HG03175 (cell line): ENCODE results near the gene BEAN1.

Experiments
- ATAC-seq: cut with Tn5 transposase; IDR thresholded peaks from one replicate; pipeline ENCODE4 v1.9.1; 2021; ENCODE audit warnings: mild to moderate bottlenecking, moderate library complexity; ENCODE audit not compliant: unreplicated experiment

The BEAN1 gene

DNA sequence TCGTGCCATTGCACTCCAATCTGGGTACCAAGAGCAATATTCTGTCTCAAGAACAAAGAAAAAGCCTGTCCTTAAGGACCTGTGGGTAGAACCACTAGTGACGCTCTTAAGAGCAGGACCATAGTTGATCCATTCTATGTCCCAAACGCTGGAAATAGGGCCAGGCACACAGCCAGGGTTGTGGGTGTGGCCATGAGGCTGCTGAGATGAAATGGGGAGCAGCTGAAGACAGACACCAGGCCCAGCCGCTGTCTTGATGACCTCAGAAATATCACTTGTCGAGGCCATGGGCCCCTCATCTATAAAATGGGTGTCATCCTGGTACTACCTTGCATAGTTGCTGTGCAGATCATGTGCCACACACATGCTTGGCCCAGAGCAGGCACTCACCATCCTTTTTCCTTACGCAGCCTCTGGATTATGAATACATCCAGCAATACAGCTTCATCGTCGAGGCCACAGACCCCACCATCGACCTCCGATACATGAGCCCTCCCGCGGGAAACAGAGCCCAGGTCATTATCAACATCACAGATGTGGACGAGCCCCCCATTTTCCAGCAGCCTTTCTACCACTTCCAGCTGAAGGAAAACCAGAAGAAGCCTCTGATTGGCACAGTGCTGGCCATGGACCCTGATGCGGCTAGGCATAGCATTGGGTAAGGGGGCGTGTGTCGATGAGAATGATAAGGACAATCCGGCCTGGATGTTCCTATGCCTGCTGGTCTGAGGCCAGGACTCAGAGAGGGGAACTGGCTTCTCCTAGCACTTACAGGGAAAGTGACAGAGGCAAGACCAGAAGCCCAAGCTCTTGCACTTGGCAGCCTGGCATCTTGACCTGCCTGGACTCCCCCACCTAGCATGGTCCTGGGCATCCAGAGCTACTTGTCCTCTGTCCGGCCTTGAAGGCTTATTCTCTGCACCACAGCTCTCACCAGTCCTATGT is 35.1 kb upstream of the BEAN1 start:
- ATAC-seq = no peak

DNA sequence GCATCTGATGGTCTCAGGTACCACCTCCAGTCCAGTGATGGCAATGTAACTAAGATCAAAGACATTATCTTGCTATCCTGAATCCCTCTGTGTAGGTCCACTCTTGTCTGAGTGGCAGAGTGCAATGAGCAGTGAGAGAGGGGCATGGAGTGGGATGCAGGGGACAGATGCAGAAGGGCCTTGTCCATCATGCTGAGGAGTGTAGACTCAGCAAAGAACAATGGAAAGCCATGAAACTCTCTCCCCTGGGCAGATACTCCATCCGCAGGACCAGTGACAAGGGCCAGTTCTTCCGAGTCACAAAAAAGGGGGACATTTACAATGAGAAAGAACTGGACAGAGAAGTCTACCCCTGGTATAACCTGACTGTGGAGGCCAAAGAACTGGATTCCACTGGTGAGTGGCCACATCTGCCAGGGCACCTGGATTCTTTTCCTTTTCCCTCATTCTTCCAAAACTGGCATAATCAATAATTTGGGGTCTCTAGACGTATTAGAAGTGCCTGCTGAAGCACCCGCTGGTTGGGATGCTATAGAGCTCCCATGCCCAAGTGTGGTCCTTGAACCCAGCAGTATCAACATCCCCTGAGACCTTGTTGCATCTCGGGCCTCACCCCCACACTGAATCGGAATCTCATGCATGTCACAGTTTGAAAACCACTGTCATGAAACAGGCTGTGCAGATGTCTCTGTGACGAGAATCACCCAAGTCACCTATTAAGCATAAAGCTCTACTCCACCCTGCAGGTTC is 31.1 kb upstream of the BEAN1 start:
- ATAC-seq = no peak

DNA sequence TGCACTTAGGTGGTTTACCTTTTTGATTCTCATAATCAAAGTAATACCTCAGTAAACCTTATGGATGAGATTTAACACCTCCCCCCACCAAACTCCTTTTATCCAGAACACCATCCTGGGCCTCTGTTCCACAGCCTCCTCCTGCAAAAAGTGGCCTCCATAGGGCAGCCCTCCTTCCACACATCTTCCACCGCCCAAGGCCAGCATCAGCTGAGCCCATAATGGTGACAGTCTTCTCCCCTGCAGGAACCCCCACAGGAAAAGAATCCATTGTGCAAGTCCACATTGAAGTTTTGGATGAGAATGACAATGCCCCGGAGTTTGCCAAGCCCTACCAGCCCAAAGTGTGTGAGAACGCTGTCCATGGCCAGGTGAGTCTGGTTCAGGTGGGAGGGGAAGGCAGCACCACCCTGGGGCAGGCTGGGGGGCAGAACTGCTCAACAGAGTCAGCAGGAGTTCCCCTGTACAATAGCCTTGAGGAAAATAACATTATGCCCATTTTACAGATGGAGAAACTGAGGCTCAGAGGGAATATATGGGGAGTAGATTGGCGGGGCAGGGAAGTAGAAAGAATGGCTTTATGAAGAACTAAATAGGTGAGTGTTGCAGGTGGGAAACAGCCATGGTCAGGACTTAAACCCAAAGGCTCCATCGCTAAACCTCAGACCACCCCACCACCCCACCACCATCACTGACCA is 29.2 kb upstream of the BEAN1 start:
- no peak for ATAC-seq

DNA sequence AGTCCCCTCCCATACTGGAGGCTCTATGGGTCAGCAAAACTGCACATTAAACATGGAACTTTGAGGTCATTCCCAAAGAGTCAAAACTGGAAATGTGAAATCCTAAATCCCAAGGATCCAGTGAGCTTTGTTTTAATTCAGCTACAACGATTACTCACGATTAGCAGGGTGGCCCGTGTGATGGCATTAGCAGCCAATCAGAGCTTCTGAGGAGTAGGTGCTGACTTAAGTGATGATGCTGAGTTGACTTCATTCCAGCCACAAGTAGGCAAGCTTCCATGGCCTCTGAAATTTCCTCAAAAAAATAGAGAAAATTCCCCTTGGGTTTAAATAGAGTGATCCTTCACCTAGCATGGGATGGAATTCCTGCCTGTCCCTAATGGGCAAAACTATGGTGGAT is 28.1 kb upstream of the BEAN1 start:
- no peak for ATAC-seq

DNA sequence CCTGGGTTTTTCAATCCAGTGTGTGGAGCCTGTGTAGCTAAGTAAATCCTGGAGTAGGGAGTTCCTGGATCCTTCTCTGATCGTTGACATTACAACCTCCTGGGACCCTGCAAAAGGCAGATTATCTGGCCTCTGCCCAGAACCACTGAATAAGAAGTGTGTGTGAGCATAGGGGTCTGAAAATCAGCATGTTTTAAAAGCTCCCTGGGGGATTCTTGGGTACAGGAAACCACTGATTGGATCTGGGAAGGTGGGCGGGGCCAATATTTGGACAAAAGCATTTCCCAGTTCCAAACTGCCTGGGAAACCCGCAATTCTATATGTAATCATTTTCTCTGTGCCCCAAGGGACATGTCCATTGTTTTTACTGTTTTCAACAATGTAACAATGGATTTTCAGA is 27.2 kb upstream of the BEAN1 start:
- no peak for ATAC-seq

DNA sequence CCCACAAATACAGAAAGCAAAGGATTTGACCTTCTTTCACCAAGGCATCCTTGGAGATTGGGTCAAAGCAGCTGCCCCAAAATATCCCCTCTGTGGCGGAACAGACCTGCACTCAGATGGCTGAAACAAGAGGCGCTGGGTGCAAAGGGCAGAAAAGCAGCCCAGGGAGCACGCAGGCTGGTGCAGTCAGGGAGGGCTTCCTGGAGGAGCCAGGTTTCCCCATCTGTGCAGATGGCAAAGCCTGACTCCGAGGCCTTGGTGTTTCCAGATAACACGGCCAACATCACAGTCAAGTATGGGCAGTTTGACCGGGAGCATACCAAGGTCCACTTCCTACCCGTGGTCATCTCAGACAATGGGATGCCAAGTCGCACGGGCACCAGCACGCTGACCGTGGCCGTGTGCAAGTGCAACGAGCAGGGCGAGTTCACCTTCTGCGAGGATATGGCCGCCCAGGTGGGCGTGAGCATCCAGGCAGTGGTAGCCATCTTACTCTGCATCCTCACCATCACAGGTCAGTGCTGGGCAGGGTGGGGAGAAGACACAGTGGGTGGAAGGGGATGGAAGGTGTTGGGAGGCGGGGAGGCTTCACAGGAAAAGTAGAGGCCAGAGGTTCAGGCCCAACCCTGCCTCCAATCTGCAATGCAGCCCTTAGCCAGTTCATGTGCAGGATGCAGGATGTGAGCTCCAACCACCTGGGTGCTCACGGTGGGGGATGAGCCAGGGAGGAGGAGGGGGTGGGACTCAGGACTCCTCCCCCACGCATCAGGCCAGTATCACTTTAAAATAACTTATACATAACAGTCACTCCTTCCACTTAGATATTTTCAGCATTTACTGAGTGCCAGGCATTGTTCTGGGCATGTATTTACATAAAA is 26.4 kb upstream of the BEAN1 start:
- no peak for ATAC-seq

DNA sequence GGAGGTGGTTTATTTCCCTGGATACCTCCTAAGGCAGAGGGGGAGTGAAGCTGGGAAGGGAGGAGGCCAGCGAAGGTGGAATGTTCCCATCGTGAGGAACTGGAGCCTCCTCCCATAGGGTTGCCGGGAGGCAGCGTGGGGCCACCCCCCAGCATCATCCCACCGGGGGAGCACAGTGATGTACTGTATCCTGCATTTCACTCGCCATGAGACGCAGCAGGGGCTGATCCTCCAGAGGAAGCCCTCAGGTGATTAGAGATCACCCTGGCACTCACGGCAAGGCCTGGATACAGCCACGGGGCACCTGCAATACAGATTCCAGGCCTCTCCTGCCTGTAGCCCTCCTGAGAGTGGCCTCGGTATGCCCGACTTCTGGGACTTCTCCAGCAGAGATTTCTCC is 25.5 kb upstream of the BEAN1 start:
- no peak for ATAC-seq

DNA sequence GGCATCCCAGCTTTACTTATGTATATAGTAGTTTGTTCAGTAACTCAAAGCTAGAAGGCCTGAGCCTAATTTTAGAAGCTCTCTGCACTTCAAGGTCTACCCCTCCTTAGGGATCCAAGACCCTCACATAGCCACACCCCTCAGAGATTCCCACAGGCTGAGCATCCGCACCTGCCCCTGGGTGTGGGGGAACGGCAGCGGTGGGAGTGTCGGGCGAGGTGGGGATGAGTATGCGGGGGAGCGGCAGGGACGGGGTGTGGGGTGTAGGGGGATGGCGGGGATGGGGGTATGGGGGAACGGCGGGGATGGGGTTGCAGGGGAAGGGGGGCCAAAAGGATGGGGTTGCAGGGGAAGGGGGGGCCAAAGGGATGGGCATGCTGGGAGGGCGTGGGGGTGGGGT is 24.9 kb upstream of the BEAN1 start:
- no peak for ATAC-seq

DNA sequence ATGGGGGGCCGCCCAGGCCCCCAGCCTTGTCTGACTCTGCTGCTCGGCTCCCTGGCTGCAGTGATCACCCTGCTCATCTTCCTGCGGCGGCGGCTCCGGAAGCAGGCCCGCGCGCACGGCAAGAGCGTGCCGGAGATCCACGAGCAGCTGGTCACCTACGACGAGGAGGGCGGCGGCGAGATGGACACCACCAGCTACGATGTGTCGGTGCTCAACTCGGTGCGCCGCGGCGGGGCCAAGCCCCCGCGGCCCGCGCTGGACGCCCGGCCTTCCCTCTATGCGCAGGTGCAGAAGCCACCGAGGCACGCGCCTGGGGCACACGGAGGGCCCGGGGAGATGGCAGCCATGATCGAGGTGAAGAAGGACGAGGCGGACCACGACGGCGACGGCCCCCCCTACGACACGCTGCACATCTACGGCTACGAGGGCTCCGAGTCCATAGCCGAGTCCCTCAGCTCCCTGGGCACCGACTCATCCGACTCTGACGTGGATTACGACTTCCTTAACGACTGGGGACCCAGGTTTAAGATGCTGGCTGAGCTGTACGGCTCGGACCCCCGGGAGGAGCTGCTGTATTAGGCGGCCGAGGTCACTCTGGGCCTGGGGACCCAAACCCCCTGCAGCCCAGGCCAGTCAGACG is 24.4 kb upstream of the BEAN1 start:
- ATAC-seq = no peak

DNA sequence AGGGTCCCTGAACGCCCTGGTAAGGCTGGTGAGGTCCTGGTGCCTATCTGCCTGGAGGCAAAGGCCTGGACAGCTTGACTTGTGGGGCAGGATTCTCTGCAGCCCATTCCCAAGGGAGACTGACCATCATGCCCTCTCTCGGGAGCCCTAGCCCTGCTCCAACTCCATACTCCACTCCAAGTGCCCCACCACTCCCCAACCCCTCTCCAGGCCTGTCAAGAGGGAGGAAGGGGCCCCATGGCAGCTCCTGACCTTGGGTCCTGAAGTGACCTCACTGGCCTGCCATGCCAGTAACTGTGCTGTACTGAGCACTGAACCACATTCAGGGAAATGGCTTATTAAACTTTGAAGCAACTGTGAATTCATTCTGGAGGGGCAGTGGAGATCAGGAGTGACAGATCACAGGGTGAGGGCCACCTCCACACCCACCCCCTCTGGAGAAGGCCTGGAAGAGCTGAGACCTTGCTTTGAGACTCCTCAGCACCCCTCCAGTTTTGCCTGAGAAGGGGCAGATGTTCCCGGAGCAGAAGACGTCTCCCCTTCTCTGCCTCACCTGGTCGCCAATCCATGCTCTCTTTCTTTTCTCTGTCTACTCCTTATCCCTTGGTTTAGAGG is 23.5 kb upstream of the BEAN1 start:
- no peak for ATAC-seq

DNA sequence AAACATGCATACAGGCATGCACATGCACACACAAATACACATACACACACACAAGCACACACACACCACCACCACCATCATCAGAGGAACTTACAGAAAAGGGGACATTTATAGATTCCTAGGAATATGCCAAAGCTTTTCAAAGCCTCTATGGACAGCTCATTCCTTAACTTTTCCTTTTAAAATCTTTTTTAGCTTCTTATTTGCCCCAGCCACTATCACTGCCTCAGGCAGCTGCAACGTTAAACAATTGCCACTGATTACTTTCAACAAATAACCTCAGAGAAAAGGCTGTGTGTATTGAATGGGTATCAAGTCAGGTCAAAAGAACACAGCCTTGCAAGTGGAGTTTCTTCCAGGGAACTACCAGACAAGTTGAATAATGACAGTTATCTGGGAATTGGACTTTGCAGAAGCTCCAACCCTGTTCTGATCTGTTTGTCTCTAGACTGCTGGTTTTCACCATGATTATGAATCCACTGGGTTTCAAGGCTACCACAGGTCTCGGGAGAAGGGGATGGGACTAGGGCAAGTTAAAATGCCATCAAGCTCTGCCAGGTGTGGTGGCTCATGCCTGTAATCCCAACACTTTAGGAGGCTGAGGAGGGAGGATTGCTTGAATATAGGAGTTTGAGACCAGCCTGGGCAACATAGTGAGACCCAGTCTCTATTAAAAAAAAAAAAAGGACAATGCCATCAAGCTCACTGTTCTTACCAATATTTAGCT is 21.9 kb upstream of the BEAN1 start:
- ATAC-seq = no peak

DNA sequence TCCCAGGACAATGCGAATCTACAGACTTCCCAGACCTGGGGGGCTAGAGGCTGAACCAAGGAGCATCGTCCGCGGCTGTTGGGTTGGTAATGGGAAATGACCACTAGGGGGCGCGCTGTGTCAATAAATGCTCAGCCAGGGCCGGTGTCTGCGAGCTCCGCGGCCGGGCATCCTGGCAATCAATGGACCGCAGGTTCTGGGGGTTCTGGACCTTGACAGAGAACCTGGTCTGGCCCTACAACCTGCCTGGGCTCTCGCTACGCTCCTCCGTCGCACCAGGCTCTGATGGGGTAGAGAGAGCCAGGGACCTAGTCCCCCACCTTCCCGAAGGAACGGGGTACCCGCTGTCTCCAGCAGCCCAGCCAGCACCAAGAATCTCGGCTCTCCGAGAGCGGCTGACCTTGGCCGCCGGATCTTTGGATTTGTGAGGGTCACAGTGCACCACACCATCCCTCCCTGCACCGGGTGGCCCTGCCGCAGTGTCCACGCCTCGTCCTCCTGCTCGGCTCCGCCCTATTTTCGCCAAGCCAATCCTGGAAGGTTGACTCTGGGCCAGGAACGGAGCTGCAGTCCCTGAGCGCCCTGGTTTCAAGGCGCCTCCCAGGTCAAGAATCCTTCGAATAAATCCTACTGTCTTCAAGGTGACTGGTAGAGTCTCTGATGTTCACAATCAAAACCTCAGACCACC is 20.4 kb upstream of the BEAN1 start:
- ATAC-seq = peak; percentile 86

DNA sequence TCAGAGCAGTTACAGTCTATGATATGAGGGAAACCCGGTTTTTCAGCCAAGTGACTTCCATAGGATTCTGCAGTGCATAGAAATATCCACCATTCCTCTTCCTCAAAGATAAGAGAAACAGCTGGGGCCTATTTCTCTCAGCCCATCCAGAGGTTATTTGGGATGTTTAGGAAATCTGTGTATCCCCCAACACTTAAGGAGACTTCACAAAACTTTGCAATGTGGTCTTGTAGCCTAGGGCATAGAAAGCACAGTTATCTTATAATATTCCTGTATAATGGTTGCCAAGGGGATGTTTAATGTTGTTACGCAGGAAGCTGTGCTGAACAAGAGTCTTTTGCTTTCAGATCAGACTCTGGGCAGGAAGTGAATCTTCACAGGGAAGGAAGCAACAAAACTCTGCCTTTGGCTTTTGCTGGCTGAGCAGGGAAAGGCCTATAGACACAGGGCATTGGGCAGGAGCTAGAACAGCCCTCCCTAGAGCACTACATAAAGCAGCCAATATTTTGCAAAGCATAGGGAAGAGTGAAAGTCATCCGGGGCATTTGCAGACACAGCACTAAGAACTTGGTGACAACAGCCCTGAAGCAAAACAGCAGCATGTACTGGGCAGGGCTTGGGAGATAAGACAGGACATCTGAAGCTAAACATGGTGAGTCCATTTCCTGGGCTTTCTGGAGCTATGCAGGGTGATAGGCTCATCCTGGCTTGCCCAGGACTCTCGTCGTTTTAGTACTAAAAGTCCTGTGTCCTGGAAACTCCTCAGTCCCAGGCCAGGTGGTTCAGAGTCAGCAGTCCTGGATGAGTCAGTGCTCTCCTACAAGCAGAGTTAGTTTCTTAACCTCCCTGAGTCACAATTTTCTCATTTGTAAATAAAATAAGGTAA is 18.7 kb upstream of the BEAN1 start:
- ATAC-seq = no peak

DNA sequence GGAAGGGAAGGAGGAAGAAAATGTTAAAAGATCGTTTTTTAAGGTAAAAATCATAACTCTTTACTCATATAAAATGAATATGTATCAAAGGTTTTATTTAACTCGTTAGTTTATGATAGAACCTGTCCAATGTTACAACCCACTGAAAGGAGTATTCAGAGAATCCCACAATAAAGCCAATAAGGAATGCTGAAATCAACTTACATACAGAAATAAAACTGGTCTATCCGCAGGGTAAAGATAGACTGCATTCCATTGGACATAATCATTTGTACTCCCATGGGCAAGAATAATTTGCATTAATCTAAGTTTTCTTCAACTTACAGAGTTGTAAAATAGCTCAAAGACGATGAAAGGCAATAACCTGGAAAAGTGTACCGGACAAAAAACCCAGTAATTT is 17.9 kb upstream of the BEAN1 start:
- no peak for ATAC-seq

DNA sequence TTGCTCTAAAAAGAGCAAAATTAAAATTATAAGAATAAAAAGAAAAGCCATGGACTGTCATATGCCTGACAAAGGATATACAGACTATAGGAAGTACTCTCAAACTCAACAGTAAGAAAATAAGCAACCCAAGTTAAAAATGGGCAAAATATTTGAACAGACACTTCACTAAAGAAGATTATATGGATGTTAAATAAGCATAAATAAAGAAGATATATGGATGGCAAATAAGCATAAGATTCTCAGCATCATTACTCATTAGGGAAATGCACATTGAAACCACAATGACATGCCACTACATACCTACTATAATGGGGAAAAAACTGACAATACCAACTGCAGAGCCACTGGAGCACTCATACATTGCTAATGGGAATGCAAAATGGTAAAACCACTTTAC is 14.9 kb upstream of the BEAN1 start:
- no peak for ATAC-seq

DNA sequence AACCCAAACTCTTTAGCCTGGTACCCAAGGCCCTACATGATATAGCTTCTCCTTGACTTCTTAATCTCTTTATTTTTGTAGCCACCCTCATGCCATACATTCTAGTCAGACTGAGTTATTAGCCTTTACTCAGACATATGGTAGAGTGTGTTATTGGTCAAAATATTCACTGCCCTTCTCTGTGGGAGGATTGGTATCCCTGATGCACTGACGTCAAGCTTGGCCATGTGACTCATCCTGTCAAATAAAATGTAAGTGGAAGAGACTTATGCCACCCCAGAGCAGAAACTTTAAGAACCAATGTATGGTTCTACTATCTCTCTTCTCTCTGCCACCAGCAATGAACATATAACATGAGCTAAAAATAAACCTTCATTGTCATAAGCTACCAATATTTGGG is 12.2 kb upstream of the BEAN1 start:
- no peak for ATAC-seq

DNA sequence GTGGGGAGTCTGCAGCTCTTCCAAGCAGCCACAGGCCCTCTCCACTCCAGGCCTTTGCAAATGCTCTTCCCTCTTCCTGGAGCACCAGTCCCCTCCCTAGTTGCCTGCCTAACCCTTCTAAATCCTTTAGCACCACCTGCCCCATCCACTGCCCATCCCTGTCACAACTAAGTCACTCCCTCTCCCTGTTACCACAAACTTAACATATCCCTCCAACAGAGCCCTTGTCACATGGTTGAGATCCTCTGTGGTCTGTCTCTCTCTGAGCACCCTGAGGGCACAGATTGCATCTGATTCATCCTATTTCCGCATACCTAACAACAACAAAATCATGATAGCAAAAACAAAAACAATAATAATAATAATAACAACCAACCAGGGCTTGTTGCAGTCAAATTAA is 11.0 kb upstream of the BEAN1 start:
- ATAC-seq = no peak
